ENCODE measurements around the gene CPPED1.
"Not testable (repeated sequence)": the region's sequence is repeated elsewhere in the genome, so short reads cannot be mapped to it uniquely, and the experiment has no call there.

CPPED1 gene, protein sequence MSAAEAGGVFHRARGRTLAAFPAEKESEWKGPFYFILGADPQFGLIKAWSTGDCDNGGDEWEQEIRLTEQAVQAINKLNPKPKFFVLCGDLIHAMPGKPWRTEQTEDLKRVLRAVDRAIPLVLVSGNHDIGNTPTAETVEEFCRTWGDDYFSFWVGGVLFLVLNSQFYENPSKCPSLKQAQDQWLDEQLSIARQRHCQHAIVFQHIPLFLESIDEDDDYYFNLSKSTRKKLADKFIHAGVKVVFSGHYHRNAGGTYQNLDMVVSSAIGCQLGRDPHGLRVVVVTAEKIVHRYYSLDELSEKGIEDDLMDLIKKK

GRCh38 chr16:12803203-12804093 lies at the start of gene CPPED1:
CPPED1 (minus strand) TSS chr16:12803887; CDS start chr16:12803776, 111 bp downstream.
- DNase-seq, result no peak

DNA sequence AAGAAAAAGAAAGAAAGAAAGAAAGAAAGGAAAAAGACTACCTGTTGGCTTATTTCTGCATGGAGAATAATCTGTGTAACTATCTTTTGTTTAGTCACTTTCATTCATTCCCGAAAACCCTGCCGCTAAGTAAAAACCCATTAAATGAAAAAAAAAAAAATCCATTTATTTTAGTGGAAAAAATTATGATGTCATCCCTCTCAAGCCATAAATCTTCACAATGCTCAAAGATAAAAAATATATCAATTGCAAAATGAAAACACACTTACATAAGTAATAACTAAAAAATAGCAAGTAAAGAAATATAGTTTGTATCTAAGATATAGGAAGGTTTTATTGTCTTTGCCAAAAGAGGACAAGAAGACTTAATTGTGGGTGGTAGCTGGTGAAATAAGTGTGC lies 46.5 kb upstream of the CPPED1 start:
- no peak for DNase-seq

DNA sequence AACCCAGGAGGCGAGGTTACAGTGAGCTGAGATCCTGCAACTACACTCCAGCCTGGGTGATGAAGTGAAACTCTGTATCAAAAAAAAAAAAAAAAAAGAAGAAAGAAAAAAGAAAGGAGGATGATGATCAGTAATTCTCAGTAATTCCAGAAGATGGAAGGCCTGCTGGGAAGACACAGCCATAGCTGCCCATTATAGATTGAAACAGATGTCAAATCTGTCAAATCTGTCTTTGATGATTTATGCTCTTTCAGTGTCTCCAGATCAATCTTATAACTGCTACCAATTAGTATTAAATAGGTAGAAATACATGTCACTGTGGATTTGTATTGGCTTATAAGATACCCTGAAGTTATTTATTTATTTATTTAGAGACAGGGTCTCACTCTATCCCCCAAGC lies 42.9 kb upstream of the CPPED1 start:
- no peak for DNase-seq

GRCh38 chr16:12845282-12845681 lies 41.6 kb upstream of the CPPED1 start:
- DNase-seq, result no peak

- DNase-seq, result peak; percentile 52
Observed at GRCh38 chr16:12837756-12838155, 34.1 kb upstream of the CPPED1 start.

GRCh38 chr16:12837291-12837690 lies 33.6 kb upstream of the CPPED1 start:
- DNase-seq, result peak; percentile 71

DNA sequence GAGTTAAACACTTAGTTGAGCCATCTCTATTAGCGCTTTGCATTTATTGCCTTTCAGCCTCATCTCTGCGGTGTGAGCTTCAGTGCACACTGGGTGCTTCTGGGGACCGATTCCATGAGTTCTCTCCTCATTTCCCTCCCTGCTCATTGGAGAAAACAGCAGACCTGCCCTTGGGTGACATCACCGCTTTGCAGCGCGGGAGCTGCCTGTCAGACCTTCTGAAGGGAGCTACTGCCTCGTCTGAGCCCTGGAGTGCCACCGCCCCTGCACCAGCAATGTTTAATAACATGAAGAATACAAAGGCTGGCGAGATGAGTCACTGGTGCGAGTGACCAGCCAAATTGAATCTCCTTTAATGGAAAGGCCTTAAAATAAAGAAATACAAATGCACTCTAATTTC lies 30.2 kb upstream of the CPPED1 start:
- no peak for DNase-seq

GRCh38 chr16:12829096-12829888 lies 25.6 kb upstream of the CPPED1 start:
- no peak for DNase-seq

- no peak for DNase-seq
Observed at GRCh38 chr16:12828206-12828605, 24.5 kb upstream of the CPPED1 start.

DNA sequence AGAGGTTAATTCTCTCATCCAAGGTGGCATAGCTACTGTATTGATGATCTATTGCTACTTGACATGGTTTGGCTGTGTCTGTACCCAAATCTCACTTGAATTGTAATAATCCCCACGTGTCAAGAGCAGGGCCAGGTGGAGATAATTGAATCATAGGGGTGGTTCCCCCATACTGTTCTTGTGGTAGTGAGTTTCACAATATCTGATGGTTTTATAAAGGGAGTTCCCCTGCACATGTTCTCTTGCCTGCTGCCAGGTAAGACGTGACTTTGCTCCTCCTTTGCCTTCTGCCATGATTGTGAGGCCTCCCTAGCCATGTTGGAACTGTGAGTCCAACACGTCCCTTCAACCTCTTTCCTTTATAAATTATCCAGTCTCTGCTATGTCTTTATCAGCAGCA lies 22.9 kb upstream of the CPPED1 start:
- DNase-seq, result no peak

- DNase-seq, result peak; percentile 7
Observed at GRCh38 chr16:12819126-12820117, 15.7 kb upstream of the CPPED1 start.

DNA sequence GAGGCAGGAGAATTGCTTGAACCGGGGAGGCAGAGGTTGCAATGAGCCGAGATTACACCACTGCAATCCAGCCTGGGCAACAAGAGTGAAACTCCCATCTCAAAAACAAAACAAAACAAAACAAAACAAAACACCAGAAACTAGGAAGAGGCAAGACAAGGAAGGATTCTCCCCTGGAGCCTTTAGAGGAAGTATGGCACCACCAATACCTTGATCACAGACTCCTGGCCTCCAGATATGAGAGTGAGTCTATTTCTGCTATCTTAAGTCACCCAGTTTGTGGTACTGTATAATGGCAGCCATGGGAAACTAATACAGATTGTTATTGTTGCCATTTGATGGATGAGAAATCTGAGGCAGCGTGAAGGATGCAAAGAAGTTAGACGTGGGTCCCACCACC lies 14.6 kb upstream of the CPPED1 start:
- DNase-seq, result no peak

DNA sequence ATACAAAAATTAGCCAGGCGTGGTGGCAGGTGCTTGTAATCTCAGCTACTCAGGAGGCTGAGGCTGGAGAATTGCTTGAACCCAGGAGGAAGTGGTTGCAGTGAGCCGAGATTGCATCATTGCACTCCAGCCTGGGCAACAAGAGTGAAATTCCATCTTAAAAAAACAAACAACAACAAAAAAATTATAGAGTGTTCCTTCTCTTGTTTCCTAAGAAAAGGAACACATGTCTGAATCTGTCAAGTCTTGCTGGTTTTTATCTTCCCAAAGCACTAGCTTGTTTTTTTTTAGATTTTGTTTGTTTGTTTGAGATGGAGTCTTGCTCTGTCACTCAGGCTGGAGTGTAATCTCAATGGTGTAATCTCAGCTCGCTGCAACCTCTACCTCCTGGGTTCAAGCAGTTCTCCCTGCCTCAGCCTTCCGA lies 13.1 kb upstream of the CPPED1 start:
- DNase-seq, result not testable (repeated sequence)

- no peak for DNase-seq
Observed at GRCh38 chr16:12815361-12815760, 11.7 kb upstream of the CPPED1 start.

DNA sequence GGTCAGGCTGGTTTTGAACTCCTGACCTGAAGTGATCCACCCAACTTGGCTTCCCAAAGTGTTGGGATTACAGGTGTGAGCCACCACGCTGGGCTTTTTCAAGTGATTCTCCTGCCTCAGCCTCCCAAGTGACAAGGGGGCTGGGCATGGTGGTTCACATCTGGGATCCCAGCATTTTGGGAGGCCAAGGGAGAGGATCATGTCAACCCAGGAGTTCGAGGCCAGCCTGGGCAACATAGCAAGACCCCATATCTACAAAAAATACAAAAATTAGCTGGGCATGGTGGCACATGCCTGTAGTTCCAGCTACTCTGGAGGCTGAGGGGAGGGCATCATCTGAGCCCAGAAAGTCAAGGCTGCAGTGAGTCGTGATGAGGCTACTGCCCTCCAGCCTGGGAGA lies 10.0 kb upstream of the CPPED1 start:
- DNase-seq, result not testable (repeated sequence)

DNA sequence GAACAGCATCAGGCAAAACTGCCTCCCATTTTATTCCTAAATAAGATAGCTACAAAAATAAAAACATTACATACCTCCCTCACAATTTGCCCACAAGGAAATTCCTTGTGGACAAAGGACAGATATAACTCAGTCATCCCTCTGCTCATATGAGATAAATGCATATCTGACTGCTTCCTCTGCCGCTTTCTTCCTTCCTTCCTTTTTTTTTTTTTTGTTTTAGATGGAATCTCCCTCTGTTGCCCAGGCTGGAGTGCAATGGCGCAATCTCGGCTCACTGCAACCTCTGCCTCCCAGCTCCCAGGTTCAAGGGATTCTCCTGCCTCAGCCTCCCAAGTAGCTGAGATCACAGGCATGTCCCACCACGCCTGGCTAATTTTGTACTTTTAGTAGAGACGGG lies 9.6 kb upstream of the CPPED1 start:
- DNase-seq, result not testable (repeated sequence)

DNA sequence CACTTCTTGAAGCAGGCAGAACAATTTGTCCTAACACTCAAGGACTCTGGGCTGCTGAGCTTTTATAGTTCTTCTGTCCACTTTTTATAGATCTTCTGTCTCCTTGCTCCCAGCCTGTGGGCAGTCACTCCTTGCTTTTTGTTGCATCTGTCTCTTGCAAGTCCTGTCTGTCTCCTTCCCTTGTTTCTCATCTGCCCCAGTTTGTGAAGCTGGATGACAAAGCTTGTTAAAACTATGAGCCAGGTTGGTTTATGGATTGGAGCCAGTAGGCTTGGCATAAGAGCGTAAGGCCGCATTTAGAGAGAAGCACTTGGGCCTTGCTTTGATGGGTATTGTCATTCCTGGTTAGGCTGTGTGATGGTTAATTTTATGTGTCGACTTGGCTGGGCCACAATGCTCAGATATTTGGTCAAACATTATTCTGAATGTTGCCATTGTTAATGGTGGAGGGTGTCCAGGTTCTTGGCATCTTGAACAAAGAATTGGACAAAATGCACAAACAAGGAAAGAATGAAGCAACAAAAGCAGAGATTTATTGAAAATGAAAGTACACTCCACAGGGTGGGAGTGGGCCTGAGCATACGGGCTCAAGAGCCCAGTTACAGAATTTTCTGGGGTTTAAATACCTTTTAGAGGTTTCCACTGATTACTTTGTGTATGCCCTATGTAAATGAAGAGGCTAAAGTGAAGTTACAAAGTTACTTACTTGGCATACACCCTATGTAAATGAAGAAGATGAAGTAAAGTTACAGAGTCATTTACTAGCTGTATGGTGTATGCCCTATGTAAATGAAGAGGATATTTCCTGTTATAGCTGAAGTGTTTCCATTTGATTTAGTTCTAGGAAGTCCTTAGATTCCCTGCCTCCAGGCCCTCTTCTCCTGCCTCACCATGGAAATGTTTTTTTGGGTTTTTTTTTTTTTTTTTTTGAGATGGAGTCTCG lies 8.0 kb upstream of the CPPED1 start:
- DNase-seq, result no peak

DNA sequence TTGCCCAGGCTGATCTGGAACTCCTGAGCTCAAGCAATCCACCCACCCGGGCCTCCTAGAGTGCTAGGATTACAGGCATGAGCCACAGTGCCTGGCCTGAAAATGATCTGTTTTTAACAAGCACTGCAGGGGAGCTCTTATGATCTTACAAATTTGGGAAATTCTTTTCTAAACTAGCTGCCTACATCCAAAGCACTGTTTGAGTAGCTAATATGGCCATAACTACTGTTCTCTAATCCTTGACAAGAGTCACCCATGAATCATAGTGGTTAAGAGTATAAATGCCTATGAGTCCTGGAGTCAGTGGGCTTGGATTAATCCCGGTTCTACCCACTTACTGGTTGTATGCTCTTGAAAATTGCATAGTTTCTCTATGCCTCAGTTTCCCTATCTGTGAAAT lies 1.4 kb upstream of the CPPED1 start:
- DNase-seq, result no peak

DNA sequence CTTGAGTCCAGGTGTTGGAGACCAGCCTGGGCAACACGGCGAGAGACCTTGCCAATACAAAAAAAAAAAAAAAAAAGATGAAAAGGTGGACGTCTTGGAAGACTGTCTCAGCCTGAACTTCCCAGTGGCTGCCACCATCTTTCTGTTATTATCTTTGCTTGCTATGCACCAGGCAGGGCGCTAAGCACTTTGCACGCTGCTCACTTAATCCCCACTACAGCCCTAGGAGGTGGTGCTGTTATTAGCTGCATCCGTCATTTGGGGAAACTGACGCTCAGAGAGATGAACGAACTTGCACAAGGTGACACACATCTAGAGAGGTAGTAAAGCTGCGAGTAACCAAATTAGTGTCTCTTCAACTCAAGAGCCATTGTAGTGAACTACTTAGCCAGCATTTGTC lies 708 bp upstream of the CPPED1 start:
- DNase-seq, result no peak

DNA sequence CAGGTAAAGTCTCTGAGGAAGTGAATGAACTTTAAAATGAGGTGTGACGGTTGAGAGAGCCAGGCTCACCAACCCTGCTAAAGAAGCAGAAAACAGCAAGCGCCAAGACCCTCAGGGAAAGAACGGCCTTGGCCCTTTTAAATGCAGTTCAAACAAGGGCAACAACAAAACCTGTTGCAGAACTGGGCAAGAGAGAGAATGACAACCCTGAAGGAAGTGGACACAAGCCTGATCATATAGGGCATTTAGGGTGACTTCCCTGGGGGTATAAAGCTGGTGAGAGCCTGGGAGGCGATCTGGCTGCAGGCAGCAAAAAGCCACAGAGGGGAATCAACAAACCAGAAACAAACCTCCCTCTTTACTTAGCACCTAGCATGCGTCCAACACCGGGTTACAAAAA lies 1.0 kb downstream of the CPPED1 start:
- no peak for DNase-seq

DNA sequence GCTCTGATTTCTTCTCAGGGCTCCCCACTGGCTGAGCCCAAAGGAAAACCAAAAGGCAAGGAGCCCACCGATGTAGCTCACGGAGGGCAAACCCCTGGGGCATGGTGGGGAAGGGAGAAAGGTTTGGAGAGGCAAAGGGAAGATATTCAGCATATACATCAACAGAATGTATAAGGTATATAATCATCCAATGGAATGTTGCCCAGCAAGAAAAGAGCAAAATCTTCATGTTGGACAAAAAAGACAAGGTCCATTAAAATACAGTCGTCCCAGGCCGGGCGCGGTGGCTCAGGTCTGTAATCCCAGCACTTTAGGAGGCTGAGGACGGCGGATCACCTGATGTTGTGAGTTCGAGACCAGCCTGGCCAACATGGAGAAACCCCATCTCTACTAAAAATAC lies 1.6 kb downstream of the CPPED1 start:
- DNase-seq, result no peak
